ENCODE measurements around the gene SPDYE4.

Gene SPDYE4

DNA sequence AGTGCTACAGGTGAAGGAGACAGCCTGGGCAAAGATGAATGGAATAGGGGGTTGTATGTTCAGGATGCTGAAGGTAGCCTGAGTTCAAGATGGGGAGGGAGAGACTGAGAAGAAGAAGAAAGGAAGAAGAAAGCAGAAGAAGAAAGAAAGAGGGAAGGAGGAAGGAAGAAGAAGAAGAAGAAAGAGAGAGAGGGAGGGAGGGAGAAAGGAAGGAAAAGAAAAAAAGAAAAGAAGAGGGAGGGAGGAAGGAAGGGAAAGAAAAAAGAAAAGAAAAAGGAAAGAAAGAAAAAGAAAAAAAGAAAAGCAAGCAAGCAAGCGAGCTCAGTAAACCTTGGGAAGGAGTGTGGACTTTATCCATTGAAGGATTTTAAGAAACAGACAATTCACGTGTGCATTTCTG lies 21.6 kb downstream of the SPDYE4 start:
- no peak for DNase-seq

GRCh38 chr17:8736362-8736761 lies 22.0 kb downstream of the SPDYE4 start:
- DNase-seq = no peak

DNA sequence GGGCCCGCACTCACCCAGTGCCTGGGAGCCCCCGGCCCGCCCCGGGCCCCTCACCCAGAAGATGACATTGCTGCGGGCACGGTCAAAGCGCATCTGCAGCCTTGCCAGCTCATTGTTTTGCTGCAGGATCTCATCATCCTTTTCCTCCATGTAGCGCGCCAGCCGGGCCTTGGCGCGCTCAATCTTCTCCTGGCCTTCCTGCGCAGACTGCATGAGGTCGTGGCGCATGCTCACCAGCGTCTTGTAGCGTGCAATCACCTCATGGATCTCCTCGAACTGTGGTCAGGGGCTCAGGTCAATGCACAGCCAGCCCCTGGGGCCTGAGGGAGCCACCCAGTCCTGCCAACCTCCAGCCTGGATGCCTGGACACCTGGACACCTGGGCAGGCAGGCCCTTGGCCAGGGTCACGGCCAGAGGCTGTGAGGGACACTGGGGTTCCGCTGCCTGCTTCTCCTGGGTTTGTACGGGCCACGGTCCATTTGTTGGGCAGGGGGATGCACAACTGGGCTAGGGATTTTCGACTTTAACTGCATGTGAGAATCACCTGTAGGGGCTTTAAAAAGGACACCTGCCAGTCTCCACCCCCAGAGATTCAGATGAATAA lies 22.9 kb downstream of the SPDYE4 start:
- no peak for DNase-seq

- DNase-seq = no peak
Measured at GRCh38 chr17:8734876-8735275, 23.5 kb downstream of the SPDYE4 start.

GRCh38 chr17:8732406-8733085 lies 25.8 kb downstream of the SPDYE4 start:
- no peak for DNase-seq

DNA sequence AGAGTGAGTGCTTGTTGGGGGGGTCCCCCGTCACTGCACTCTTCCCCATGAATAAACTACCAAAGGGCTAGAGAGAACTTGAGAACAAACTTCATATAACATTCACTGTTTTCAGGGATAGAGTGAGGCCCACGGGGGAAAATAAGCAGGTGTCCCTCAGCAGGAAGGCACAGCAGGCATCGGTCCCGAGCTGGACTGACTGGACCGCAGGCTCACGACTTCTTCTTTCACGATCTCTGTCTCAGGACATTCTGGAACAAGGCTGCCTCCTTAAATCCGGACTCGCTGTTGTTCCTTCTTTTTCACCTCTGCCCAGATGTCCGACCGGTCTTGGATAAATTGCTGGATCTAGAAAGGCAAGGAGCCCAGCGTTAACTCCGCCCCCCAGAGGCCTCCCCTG lies 28.5 kb downstream of the SPDYE4 start:
- DNase-seq = no peak

- no peak for DNase-seq
Measured at GRCh38 chr17:8729421-8729820, 28.9 kb downstream of the SPDYE4 start.

- no peak for DNase-seq
Measured at GRCh38 chr17:8728971-8729370, 29.4 kb downstream of the SPDYE4 start.

GRCh38 chr17:8728251-8728938 lies 30.0 kb downstream of the SPDYE4 start:
- no peak for DNase-seq

DNA sequence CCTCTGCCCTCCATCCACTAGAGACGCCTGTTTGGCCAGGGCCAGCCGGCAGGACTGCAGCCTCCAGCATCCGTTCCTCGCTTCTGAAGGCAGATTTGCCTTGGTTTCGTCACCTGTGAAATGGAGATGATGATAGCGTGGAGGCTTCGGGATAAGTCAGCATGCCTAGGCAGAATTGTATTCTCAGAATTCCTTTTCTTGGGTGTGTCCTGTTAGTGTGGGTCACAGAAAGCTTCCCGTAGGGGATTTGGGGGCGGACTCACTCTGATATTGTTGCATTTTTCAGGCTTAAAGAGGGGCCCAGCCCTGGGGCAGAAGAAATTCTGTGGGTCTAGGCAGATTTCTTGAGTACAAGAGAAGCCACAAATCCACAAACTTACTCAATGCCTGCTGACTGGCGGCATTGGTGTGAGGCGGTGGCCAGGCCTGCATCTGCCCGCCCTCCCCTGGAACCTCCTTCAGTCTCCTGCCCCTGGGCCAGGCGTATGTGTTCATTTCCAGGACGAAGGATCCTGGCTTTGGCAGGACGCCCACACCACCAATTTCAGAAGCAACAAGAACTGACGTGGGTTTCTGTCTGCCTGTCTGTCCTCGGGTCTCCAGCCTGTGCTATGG lies 31.3 kb downstream of the SPDYE4 start:
- no peak for DNase-seq

- DNase-seq = no peak
Measured at GRCh38 chr17:8725881-8726876, 32.2 kb downstream of the SPDYE4 start.

GRCh38 chr17:8724451-8724850 lies 33.9 kb downstream of the SPDYE4 start:
- DNase-seq = no peak

DNA sequence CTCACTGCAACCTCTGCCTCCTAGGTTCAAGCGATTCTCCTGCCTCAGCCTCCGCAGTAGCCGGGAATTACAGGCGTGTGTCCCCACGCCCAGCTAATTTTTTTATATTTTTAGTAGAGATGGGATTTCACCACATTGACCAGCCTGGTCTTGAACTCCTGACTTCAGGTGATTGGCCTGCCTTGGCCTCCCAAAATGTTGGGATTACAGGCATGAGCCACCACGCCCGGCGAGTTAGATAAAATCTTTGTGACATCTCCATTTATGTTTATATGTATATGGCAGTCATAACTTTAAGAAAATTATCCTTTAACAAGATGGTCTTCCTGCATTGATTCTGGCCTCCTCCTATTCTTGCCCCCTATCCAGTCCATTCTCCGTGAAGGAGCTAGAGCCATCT lies 37.8 kb downstream of the SPDYE4 start:
- DNase-seq = no peak

- DNase-seq = no peak
Measured at GRCh38 chr17:8719291-8720246, 38.8 kb downstream of the SPDYE4 start.

- DNase-seq = no peak
Measured at GRCh38 chr17:8718001-8718563, 40.3 kb downstream of the SPDYE4 start.

GRCh38 chr17:8713878-8714277 lies 44.5 kb downstream of the SPDYE4 start:
- DNase-seq = no peak

GRCh38 chr17:8713315-8713714 lies 45.0 kb downstream of the SPDYE4 start:
- DNase-seq = no peak

- DNase-seq = no peak
Measured at GRCh38 chr17:8712698-8713097, 45.6 kb downstream of the SPDYE4 start.

GRCh38 chr17:8711291-8711690 lies 47.1 kb downstream of the SPDYE4 start:
- DNase-seq = no peak

GRCh38 chr17:8710813-8711212 lies 47.5 kb downstream of the SPDYE4 start:
- DNase-seq = no peak

GRCh38 chr17:8709006-8709405 lies 49.3 kb downstream of the SPDYE4 start:
- DNase-seq = no peak

Measured in NCI-H1417 (cell line).